GM18873 (cell line): ENCODE results near the gene GINS2.

Experiments
- ATAC-seq: cut with Tn5 transposase; IDR thresholded peaks from one replicate; pipeline ENCODE4 v1.9.1; 2021; ENCODE audit warnings: mild to moderate bottlenecking, moderate library complexity, moderate number of reproducible peaks; ENCODE audit not compliant: unreplicated experiment, low FRiP score

GINS2 gene

GRCh38 chr16:85688586-85689284, at the start of gene GINS2:
GINS2 (minus strand) TSS chr16:85688954; CDS start chr16:85688898, 56 bp downstream.
- ATAC-seq = peak; percentile 73

GRCh38 chr16:85736921-85737320, 48.2 kb upstream of the GINS2 start:
- ATAC-seq = no peak

DNA sequence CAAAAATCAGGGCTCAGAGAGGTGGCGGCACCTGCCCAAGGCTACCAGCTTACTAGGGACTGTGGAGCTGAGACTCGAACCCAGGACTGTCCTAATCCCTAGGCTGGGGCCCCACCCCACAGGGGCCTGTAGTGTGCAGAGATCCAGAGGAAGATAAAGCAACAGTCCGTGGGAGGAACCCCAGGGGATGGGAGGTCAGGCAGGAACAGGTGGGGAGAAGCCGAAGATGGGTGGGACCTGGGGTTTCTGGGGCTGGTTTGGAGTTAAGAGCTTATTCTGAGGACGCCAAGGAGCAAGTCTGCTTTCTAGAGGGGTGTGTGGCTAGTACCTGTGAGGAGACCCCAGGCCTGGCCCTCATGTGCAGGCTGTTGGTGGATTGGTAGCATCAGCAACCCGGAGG, 47.2 kb upstream of the GINS2 start:
- no peak for ATAC-seq

GRCh38 chr16:85735225-85735635, 46.5 kb upstream of the GINS2 start:
- ATAC-seq = no peak

DNA sequence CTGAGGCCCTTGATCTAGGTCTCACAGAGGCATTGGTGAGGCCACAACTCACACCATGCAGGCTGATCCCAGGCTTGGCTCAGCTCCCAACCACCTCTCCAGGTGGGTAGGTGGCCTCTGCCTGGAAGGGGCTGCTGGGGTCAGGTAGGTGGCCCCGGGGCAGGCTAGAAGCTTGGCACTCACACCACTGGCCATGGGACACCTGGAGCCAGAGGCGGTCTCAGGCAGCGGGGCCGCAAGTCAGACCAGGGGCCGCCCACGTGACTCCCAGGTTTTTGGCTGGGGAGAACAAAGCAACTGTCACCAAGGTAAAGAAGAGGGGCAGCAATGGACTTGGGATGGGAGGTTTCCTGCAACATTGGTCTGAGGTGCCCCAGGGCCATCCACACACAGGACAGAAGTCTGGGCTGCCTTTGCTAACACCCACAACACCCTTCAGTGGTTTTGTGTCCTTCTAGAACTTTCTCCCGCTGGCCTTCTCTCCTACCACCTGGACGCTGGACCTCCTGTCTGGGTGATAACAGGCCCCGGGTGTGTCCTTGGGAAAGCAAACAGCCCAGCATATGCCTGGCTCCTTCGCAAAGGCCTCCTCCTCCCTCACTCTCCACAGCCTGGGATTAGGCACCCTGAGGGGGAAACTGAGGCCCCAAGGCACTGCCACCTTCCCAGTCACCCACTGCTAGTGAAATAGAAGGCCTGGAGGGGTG, 45.7 kb upstream of the GINS2 start:
- ATAC-seq = no peak

- ATAC-seq = no peak
Observed at GRCh38 chr16:85733839-85734170, 45.1 kb upstream of the GINS2 start.

- ATAC-seq = no peak
Observed at GRCh38 chr16:85733155-85733838, 44.5 kb upstream of the GINS2 start.

GRCh38 chr16:85731179-85731578, 42.4 kb upstream of the GINS2 start:
- no peak for ATAC-seq

DNA sequence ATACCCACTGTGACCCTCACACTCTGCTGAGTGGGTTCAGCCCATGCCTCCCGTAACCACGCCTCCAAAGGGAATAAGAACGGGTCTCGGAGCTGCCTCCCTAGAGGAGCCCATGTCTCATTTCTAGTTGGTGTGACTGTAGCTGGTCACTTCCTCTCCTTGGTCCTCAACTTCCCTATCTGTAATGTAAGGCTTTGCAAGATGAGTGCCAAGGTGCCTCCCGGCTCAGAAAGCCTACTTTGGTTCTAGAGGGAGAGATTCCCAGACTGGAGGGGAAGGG, 41.4 kb upstream of the GINS2 start:
- no peak for ATAC-seq

GRCh38 chr16:85729452-85730185, 40.9 kb upstream of the GINS2 start:
- no peak for ATAC-seq

GRCh38 chr16:85728879-85729278, 40.1 kb upstream of the GINS2 start:
- ATAC-seq = no peak

GRCh38 chr16:85724936-85725335, 36.2 kb upstream of the GINS2 start:
- ATAC-seq = no peak

- no peak for ATAC-seq
Observed at GRCh38 chr16:85724126-85724879, 35.5 kb upstream of the GINS2 start.

GRCh38 chr16:85722128-85722893, 33.6 kb upstream of the GINS2 start:
- no peak for ATAC-seq

- ATAC-seq = no peak
Observed at GRCh38 chr16:85720302-85720637, 31.5 kb upstream of the GINS2 start.

DNA sequence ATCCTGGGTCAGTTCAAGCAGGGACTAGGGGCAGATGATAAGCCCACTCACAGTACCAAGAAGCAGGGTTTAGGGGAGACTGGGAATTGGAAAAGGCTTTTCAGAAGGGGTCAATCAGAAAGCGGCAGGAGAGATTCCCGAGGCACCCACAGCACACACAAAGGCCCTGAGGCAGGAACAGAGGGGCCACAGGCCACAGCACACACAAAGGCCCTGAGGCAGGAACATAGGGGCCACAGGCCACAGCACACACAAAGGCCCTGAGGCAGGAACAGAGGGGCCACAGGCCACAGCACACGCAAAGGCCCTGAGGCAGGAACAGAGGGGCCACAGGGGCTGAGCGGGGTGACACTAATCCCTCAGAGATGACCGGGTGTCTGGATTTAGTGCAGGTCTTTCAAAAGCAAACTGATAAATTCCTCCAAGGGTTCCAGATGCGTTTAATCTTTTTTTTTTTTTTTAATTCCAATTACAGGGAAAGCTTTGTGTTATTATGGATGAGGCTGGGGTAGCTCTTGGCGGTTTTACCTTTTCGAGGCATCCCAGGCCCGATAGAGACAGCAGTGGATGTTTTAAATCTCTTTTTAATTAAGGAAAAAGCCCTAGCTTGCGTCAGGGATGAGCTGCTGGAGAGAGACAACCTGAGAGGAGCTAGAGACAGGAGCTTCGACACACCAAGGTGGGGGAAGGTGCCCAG, 31.0 kb upstream of the GINS2 start:
- ATAC-seq = no peak

GRCh38 chr16:85718682-85719081, 29.9 kb upstream of the GINS2 start:
- ATAC-seq = no peak

DNA sequence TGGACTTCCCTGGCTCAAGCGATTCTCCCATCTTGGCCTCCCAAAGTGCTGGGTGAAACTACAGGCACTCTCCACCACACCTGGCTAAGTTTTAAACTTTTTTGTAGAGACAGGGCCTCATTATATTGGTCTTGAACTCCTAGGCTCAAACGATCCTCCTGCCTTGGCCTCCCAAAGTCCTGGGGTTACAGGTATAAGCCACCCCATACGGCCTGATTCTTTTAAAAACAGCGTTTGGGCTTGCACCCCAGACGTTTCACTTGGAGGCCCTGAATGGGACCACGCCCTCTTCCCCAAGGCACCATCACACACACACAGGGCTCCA, 29.4 kb upstream of the GINS2 start:
- no peak for ATAC-seq

DNA sequence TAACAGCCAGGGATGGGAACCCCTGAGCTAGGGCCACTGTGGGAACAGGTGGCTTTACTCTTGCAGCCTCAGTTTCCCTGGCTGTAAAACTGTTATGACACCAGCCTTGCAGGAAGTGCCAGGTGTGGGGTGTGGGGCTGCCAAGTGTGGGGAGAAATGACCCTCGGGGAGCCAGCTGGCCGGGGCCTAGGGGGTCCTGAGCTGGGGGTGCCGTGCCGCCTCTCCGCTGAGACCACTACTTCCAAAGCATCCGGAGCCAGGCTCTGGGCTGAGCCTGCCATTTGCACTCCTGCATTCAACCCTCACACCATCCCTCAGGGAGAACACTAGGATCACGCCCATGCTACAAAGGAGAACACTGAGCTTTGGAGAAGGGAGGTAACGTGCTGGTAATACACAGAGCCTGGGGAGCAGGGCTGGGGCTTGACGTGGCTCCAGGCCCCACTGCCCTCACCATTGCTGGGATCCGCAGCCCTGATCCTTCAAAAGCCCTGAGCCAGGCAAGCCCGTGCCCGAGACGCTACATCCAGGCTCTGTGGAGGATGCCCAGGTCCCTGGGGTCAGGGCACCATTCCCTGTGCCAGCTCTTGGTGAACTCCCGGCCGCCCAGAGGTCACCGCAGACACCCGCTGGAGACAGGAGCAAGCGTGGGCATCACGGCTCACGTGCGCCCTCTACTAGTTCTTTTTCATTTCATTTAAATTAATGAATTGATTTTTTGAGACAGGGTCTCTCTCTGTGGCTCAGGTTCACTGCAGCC, 28.8 kb upstream of the GINS2 start:
- ATAC-seq = no peak
